NCI-H2029 treated with DMSO at 0.1 percent for 48 hours (cell line): ENCODE results near the gene ITGA8.
"Not testable (repeated sequence)": the region's sequence is repeated elsewhere in the genome, so short reads cannot be mapped to it uniquely, and the experiment has no call there.

Source experiments
- DNase-seq: peaks from one replicate; lab custom pipeline; 2025; lab: John Stamatoyannopoulos, UW

Gene ITGA8

GRCh38 chr10:15678851-15679250, 40.9 kb downstream of the ITGA8 start:
- no peak for DNase-seq

GRCh38 chr10:15672469-15672868, 47.3 kb downstream of the ITGA8 start:
- no peak for DNase-seq

- no peak for DNase-seq
Observed at GRCh38 chr10:15670880-15671279, 48.8 kb downstream of the ITGA8 start.

GRCh38 chr10:15661574-15661973, 58.1 kb downstream of the ITGA8 start:
- DNase-seq: no peak

GRCh38 chr10:15660990-15661389, 58.7 kb downstream of the ITGA8 start:
- no peak for DNase-seq

- DNase-seq: no peak
Observed at GRCh38 chr10:15658069-15658702, 61.5 kb downstream of the ITGA8 start.

GRCh38 chr10:15652757-15653156, 67.0 kb downstream of the ITGA8 start:
- DNase-seq: no peak

GRCh38 chr10:15652117-15652516, 67.6 kb downstream of the ITGA8 start:
- DNase-seq: no peak

GRCh38 chr10:15651175-15651574, 68.5 kb downstream of the ITGA8 start:
- no peak for DNase-seq

- no peak for DNase-seq
Observed at GRCh38 chr10:15642095-15642494, 77.6 kb downstream of the ITGA8 start.

GRCh38 chr10:15640536-15641085, 79.1 kb downstream of the ITGA8 start:
- no peak for DNase-seq

GRCh38 chr10:15636446-15636845, 83.3 kb downstream of the ITGA8 start:
- no peak for DNase-seq

- DNase-seq: no peak
Observed at GRCh38 chr10:15632456-15633091, 87.1 kb downstream of the ITGA8 start.

- not testable (repeated sequence) for DNase-seq
Observed at GRCh38 chr10:15631205-15631604, 88.5 kb downstream of the ITGA8 start.

- no peak for DNase-seq
Observed at GRCh38 chr10:15630353-15630752, 89.4 kb downstream of the ITGA8 start.

- no peak for DNase-seq
Observed at GRCh38 chr10:15627617-15628196, 92.0 kb downstream of the ITGA8 start.

- DNase-seq: no peak
Observed at GRCh38 chr10:15626937-15627336, 92.8 kb downstream of the ITGA8 start.

- DNase-seq: no peak
Observed at GRCh38 chr10:15625261-15625660, 94.5 kb downstream of the ITGA8 start.

GRCh38 chr10:15624401-15625196, 95.1 kb downstream of the ITGA8 start:
- DNase-seq: no peak

- no peak for DNase-seq
Observed at GRCh38 chr10:15620836-15621515, 98.7 kb downstream of the ITGA8 start.

GRCh38 chr10:15620337-15620736, 99.4 kb downstream of the ITGA8 start:
- no peak for DNase-seq

- no peak for DNase-seq
Observed at GRCh38 chr10:15609246-15609645, 110.5 kb downstream of the ITGA8 start.
